Natural killer cell treated with Interleukin-12 subunit alpha and Interleukin-12 subunit beta and Interleukin-15 and Interleukin-18, amount 100 ng/mL, for 72 hours (primary cell): ENCODE measurements around the gene GNGT2. TPM values are rescaled to one million over a fixed set of nuclear protein-coding genes. Genes with fewer than 3 reads are reported as not detected.
"Not testable (repeated sequence)": the region's sequence is repeated elsewhere in the genome, so short reads cannot be mapped to it uniquely, and the experiment has no call there.

Experiments used
- ATAC-seq, 2 donors: fragments of 150-1000 bp; cut with Tn5 transposase in 1 of 2; sonication (Bioruptor Pico), chemical (Tn5 transposase) in 1 of 2; 2 replicates each; pipeline ENCODE4 v1.10.0; 2021
- DNase-seq: peaks from one replicate; pipeline ENCODE4 v3.0.0; 2022; ENCODE audit warnings: low spot score
- H3K27ac Mint-ChIP-seq, 2 donors: 1 replicate in 1 of 2; 2 replicates in 1 of 2; pipeline ENCODE4 v1.8.0; 2022; ENCODE audit warnings: mixed read lengths in 2 of 2, mild to moderate bottlenecking in 1 of 2, moderate library complexity in 1 of 2
- H3K27me3 Mint-ChIP-seq, 2 donors: 1 replicate in 1 of 2; 2 replicates in 1 of 2; pipeline ENCODE4 v1.8.0; 2022; ENCODE audit warnings: mixed read lengths in 2 of 2
- H3K36me3 Mint-ChIP-seq: one replicate; pipeline ENCODE4 v1.8.0; 2022; ENCODE audit warnings: mixed read lengths
- H3K4me1 Mint-ChIP-seq, 2 donors: 1 replicate in 1 of 2; 2 replicates in 1 of 2; pipeline ENCODE4 v1.8.0; 2022; ENCODE audit warnings: low read depth in 2 of 2, mixed read lengths in 2 of 2, mild to moderate bottlenecking in 1 of 2
- H3K4me3 Mint-ChIP-seq: one replicate; pipeline ENCODE4 v1.8.0; 2022; ENCODE audit warnings: mixed read lengths
- H3K9me3 Mint-ChIP-seq: 2 replicates; pipeline ENCODE4 v1.8.0; 2022; ENCODE audit warnings: mixed read lengths
- total RNA-seq, 2 donors: library from RNA; stranded (reverse); gene quantifications; one replicate each; pipeline ENCODE4 v1.2.3, GENCODE V29; 2022

Gene GNGT2
- total RNA-seq, 2 donors from 2014 or later, result 15.3 to 19.6 TPM

DNA sequence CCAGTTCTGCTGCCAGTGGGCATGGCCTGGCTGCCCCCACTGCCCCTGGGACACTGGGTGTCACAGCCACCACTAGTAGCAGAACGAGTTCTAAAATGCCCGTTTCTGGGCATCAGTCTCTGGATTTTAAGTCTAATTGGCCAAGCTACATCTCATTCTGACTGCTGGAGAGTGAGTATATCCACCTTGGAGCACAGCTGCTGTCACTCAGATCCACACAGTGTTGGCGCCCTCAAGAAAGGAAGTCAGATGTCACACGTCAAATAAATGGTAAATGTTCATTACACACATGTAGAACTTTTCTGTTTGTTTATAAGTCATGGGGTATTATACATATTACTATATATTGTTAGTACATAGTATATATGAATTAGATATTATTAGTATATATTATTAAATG, 19.4 kb downstream of the GNGT2 start:
- no peaks in the 10 kb centered on the region for H3K9me3 Mint-ChIP-seq
- no peaks in the 10 kb centered on the region for H3K36me3 Mint-ChIP-seq
- DNase-seq (no peak), ATAC-seq (no peak)
- peak overlapping the region; percentile 71 for H3K4me3 Mint-ChIP-seq
- no peaks in the 10 kb centered on the region for H3K27me3 Mint-ChIP-seq
- H3K4me1 Mint-ChIP-seq, result peaks cover 44 to 52% of the 10 kb centered on the region in 2 donors
- H3K27ac Mint-ChIP-seq, result peak overlapping the region; percentile 56 to 94

DNA sequence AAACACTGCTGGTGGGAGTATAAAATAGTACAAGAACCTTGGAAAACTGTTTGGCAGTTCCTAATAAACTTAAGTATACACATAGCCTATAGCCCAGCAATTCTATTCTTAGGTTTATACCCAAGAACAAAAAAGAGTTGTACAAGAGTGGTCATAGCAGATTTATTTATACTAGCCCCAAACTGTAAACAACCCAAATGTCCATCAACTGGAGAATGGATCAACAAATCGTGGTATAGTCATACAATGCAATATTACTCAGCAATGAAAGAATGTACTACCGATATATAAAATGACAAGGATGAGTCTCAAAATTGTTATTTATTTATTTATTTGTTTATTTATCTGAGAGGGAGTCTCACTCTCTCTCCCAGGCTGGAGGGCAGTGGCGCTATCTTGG, 23.1 kb downstream of the GNGT2 start:
- Mint-ChIP-seq H3K4me1 (peaks cover 21 to 24% of the 10 kb centered on the region in 2 donors), H3K36me3 (peaks cover 12% of the 10 kb centered on the region), H3K9me3 (no peaks in the 10 kb centered on the region), H3K27me3 (no peaks in the 10 kb centered on the region), H3K27ac (no peak overlapping the region), H3K4me3 (no peak overlapping the region)
- ATAC-seq, result no peak
- no peak for DNase-seq

DNA sequence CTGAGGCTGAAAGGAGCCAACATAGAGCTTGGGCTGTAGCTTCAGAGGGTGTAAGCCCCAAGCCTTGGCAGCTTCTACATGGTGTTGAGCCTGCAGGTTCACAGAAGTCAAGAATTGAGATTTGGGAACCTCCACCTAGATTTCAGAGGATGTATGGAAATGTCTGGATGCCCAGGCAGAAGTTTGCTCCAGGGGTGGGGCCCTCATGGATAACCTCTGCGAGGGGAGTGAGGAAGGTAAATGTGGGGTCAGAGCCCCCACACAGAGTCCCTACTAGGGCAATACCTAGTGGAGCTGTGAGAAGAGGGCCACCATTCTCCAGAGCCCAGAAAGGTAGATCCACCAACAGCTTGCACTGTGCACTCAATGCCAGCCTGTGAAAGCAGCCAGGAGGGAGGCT, 25.0 kb downstream of the GNGT2 start:
- H3K4me3 Mint-ChIP-seq, ATAC-seq: not testable (repeated sequence)
- peaks cover 12% of the 10 kb centered on the region for H3K36me3 Mint-ChIP-seq

DNA sequence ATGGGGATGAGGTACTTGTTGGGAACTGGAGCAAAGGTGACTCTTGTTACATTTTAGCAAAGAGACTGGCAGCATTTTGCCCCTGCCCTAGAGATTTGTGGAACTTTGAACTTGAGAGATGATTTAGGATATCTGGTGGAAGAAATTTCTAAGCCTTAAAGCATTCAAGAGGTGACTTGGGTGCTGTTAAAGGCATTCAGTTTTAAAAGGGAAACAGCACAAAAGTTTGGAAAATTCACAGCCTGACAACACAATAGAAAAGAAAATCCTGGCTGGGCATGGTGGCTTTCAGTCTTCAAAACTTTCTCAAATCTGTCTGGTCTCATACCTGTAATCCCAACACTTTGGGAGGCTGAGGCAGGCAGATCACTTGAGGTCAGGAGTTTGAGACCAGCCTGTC, 25.9 kb downstream of the GNGT2 start:
- H3K27me3 Mint-ChIP-seq, ATAC-seq, H3K4me3 Mint-ChIP-seq, H3K27ac Mint-ChIP-seq, H3K9me3 Mint-ChIP-seq, H3K4me1 Mint-ChIP-seq, DNase-seq: not testable (repeated sequence)
- H3K36me3 Mint-ChIP-seq, result peaks cover 12% of the 10 kb centered on the region

More for the DNA sequence above, 25.0 kb downstream of the GNGT2 start:
- H3K9me3 Mint-ChIP-seq, H3K27me3 Mint-ChIP-seq, DNase-seq, H3K4me1 Mint-ChIP-seq, H3K27ac Mint-ChIP-seq: not testable (repeated sequence)

DNA sequence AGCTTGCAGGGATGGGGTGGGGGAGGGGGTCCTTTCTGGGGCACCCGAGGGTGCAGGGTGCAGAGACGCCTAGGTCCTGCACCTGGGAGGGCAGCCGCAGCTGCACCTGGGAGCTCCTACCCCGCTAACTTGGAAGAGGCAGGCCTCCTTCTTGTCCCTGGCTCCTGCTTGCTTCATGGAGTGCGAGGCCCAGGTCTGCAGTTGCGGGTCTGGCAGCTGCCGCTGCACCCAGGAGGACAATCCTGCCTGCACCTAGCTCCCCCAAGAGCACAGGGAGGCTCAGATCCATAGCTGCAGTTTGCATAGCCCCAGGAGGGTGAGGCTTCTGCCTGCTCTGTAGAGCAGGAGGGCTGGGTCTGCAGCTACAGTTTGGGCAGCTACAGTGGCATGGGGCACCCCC, 26.6 kb downstream of the GNGT2 start:
- Mint-ChIP-seq H3K9me3 (no peaks in the 10 kb centered on the region), H3K36me3 (peaks cover 12% of the 10 kb centered on the region), H3K4me3 (no peak overlapping the region), H3K4me1 (peaks cover 5 to 7% of the 10 kb centered on the region in 2 donors), H3K27ac (no peak overlapping the region), H3K27me3 (no peaks in the 10 kb centered on the region)
- ATAC-seq, result no peak
- DNase-seq, result no peak

DNA sequence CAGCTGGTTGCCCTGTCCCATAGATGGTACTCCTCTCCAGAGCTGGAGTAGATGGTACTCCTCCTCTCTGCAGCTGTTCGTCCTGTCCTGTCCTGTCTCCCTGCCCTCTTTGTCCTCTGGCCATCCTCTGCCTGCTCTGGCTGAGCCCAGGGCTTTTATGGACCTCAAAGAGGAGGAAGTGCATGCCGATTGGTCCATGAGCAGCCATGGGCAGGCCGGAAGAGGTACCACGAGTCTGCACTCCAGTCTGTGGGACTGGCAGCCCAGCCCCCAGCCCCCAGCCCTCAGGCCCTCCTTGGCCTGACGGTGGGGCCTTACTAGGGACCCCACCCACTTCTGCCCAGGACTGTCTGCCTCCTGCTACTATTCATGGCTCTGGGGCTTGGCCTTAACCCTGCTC, 27.0 kb downstream of the GNGT2 start:
- Mint-ChIP-seq H3K36me3 (peaks cover 12% of the 10 kb centered on the region), H3K4me3 (no peak overlapping the region), H3K4me1 (peaks cover 5 to 7% of the 10 kb centered on the region in 2 donors), H3K27ac (no peak overlapping the region), H3K27me3 (no peaks in the 10 kb centered on the region), H3K9me3 (no peaks in the 10 kb centered on the region)
- DNase-seq (no peak), ATAC-seq (no peak)

DNA sequence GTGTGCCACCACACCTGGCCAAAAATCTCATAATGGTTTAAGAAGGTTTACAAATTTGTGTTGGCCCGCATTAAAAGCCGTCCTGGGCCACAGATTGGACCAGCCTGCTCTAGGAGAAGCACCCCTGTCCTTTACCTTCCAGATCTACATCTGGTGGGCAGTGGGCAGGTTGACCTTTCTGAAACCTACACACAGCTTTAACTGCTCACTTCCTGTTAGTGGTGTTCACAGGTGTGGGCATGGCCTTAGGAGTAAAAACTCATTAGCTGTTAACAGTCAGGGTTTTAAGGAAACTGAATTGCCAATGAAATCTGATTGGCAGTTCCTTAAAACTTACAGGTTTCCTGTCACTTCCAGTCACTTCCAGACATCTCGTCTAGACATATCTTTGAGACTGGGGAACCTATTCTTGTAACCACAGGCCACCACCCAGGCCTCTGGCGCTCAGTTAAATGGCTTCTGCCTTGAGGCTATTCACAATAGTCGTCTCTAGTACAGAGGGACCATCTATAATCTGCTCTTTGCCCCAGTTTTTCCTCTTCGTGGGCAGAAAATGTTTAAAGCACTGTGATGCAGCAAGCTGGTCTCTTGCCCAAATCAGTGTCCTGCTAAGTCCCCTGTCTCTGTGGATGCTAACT, 29.3 kb downstream of the GNGT2 start:
- no peak overlapping the region for H3K4me3 Mint-ChIP-seq
- H3K9me3 Mint-ChIP-seq, result no peaks in the 10 kb centered on the region
- DNase-seq (no peak), ATAC-seq (no peak)
- no peaks in the 10 kb centered on the region for H3K27me3 Mint-ChIP-seq
- H3K27ac Mint-ChIP-seq, result no peak overlapping the region
- peaks cover 5 to 7% of the 10 kb centered on the region in 2 donors for H3K4me1 Mint-ChIP-seq
- H3K36me3 Mint-ChIP-seq, result peaks cover 13% of the 10 kb centered on the region

DNA sequence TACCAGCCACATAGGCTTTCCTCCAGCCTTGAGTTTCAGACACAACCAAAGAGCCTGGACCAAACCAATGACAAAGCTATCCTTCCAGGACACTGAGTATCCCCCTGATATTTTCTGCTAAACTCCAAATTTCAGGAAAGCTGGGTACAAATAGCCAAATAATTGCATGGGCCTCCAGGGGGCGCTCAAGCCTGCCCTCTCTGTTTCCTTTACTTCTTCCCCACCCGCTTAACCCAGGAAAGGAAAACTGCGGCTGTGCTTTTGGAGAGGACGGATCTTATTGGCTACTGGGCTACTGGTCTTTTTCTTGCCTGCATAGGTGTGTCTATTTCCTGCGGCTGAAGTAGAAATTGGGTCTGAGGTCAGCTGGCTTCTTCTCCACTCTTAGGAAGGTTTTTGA, 30.1 kb downstream of the GNGT2 start:
- ATAC-seq (peak in 1 of 2 donors; percentile 65), DNase-seq (peak; percentile 68)
- no peak overlapping the region for H3K27ac Mint-ChIP-seq
- H3K4me3 Mint-ChIP-seq, result no peak overlapping the region
- H3K4me1 Mint-ChIP-seq, result peaks cover 4 to 5% of the 10 kb centered on the region in 2 donors
- peaks cover 3% of the 10 kb centered on the region in 2 donors for H3K27me3 Mint-ChIP-seq
- H3K9me3 Mint-ChIP-seq, result peaks cover 4% of the 10 kb centered on the region
- peaks cover 20% of the 10 kb centered on the region for H3K36me3 Mint-ChIP-seq

DNA sequence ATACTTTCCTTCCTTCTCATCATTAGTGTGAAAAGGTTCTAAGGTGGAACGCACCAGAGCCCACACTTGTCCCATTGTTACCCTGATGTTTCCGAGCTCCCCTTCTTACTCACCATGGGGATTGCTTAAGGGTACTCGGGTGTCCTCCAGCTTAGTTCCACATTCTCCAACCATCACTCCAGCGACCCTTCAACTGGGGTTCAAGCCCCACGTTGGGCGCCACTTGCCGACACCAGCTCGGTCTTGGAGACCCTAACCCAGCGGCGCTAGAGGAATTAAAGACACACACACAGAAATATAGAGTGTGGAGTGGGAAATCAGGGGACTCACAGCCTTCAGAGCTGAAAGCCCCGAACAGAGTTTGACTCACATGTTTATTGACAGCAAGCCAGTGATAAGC, 34.4 kb downstream of the GNGT2 start:
- H3K27me3 Mint-ChIP-seq, result peaks cover 26 to 35% of the 10 kb centered on the region in 2 donors
- DNase-seq, H3K4me3 Mint-ChIP-seq, H3K4me1 Mint-ChIP-seq, H3K9me3 Mint-ChIP-seq, H3K27ac Mint-ChIP-seq, ATAC-seq: not testable (repeated sequence)
- H3K36me3 Mint-ChIP-seq, result peaks cover 22% of the 10 kb centered on the region

DNA sequence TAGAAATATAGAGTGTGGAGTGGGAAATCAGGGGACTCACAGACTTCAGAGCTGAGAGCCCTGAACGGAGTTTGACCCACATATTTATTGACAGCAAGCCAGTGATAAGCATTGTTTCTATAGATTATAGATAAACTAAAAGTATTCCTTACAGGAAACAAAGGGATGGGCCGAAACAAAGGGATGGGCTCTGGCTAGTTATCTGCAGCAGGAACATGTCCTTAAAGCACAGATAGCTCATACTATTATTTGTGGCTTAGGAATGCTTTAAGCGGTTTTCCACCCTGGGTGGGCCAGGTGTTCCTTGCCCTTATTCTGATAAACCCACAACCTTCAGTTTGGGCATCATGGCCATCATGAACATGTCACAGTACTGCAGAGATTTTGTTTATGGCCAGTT, 39.7 kb downstream of the GNGT2 start:
- H3K4me1 Mint-ChIP-seq, H3K27ac Mint-ChIP-seq, H3K4me3 Mint-ChIP-seq, ATAC-seq, H3K9me3 Mint-ChIP-seq, DNase-seq: not testable (repeated sequence)
- Mint-ChIP-seq H3K27me3 (peaks cover 52 to 75% of the 10 kb centered on the region in 2 donors), H3K36me3 (peaks cover 17% of the 10 kb centered on the region)

DNA sequence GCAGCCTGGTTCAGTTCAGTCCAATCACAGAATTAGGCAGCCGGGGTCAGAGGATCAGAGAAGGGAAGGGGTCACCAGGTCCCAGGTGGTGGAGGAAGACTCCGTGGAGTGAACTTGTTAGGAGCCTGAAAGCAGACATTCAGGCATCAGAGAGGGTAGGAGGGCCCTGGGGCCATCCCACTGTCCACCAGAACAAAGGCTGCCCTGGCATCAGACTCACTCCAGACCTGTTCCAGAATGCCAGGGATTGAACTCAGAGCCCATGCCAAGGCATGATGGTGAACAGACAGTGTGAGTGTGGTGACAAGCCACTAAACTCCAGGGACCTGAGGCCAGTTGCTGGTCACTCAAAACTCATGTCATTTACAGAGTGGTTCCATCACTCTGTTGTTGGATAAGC, 40.2 kb downstream of the GNGT2 start:
- peaks cover 56 to 76% of the 10 kb centered on the region in 2 donors for H3K27me3 Mint-ChIP-seq

DNA sequence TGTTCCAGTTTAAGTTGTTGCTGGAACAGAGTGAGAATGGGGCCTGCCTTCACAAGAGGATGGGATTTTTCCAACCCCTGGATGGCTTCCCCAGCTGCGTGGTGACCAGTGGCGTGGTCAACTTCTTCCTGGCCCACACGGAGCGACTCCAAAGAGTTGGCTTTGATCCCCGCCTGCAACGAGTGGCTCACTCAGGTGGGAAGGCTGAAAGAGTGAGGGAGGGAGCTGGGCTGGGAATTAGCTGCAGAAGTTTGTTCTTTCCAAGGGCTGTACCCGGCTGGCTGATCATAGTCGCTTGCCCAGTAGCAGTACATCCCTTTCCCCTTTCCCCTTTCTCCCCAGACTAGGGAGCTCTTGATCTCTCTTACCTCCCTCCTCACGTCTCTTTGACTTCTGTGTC, 41.7 kb downstream of the GNGT2 start:
- Mint-ChIP-seq H3K27me3 (peaks cover 51 to 67% of the 10 kb centered on the region in 2 donors), H3K36me3 (peaks cover 3% of the 10 kb centered on the region), H3K27ac (no peak overlapping the region), H3K4me1 (no peaks in the 10 kb centered on the region), H3K4me3 (no peak overlapping the region), H3K9me3 (no peaks in the 10 kb centered on the region)
- ATAC-seq (no peak), DNase-seq (no peak)

More for the DNA sequence above, 40.2 kb downstream of the GNGT2 start:
- ATAC-seq (no peak), DNase-seq (no peak)
- Mint-ChIP-seq H3K36me3 (peaks cover 12% of the 10 kb centered on the region), H3K4me3 (no peak overlapping the region), H3K9me3 (peaks cover 2% of the 10 kb centered on the region), H3K27ac (no peak overlapping the region), H3K4me1 (no peaks in the 10 kb centered on the region)

DNA sequence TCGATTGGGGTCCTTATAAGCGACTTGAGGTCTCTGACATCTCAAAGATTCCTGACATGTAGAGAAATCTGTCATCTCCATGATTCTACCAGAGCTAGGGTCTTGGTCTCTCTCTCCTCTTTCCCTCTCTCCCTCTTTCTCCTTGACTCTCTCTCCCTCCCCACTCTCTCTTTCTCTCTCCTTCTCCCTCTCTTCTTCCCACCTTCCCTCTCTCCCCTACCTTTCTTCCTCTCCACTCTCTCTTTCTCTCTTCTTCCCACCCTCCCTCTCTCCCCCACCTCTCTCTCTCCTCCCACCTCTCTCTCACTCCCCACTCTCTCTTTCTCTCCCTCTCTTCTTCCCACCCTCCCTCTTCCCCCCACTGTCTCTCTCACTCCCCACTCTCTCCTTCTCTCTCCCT, 45.2 kb downstream of the GNGT2 start:
- H3K9me3 Mint-ChIP-seq, result no peaks in the 10 kb centered on the region
- no peak overlapping the region for H3K27ac Mint-ChIP-seq
- peaks cover 33 to 44% of the 10 kb centered on the region in 2 donors for H3K27me3 Mint-ChIP-seq
- H3K4me1 Mint-ChIP-seq, result no peaks in the 10 kb centered on the region
- no peak overlapping the region for H3K4me3 Mint-ChIP-seq
- no peak for DNase-seq
- no peaks in the 10 kb centered on the region for H3K36me3 Mint-ChIP-seq
- ATAC-seq, result no peak

DNA sequence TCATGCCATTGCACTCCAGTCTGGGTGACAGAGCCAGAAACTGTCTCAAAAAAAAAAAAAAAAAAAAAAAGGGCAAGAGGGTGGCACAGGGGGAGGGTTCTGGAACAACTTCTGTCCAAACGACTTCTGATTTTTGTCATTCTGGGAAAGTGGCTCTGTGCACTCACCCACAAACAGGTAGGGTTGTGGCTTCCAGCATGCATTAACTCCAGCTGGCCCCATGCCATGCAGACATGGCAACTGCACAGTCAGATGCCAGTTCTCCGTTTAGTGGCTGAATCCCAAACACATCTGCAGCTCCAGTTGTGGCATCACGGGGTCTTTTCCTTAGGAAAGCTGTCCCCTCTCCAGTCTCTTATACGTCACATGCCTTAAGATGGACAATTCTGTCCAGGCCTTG, 47.5 kb downstream of the GNGT2 start:
- H3K36me3 Mint-ChIP-seq, result no peaks in the 10 kb centered on the region
- no peak overlapping the region for H3K27ac Mint-ChIP-seq
- H3K9me3 Mint-ChIP-seq, result no peaks in the 10 kb centered on the region
- H3K27me3 Mint-ChIP-seq, result peaks cover 30 to 40% of the 10 kb centered on the region in 2 donors
- no peak for ATAC-seq
- H3K4me3 Mint-ChIP-seq, result no peak overlapping the region
- DNase-seq, result no peak
- no peaks in the 10 kb centered on the region for H3K4me1 Mint-ChIP-seq

DNA sequence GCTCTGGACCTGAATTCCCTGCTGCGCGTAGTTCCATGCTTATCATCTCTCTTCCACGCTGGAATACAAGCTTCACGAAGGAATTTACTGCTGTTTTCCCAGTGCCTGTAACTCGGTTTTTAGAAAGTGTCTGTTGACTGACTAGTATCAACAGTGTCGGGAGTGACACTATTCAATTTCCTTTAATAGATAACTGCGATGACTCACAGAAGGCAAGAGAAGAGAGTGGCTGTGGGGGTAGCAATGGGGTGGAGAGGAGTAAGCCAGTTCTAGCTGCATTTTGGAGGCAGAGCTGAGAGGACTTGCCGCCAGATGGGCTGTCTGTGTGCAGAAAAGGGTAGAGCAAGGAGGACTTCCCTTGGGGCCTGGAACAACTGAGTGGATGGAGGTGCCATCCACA, 52.6 kb downstream of the GNGT2 start:
- Mint-ChIP-seq H3K27me3 (peaks cover 27 to 39% of the 10 kb centered on the region in 2 donors), H3K27ac (no peak overlapping the region)

More for the DNA sequence above, 52.6 kb downstream of the GNGT2 start:
- Mint-ChIP-seq H3K9me3 (no peaks in the 10 kb centered on the region), H3K4me3 (no peak overlapping the region), H3K4me1 (no peaks in the 10 kb centered on the region), H3K36me3 (no peaks in the 10 kb centered on the region)
- no peak for ATAC-seq
- DNase-seq, result no peak
